ENCODE measurements around the gene IFITM2. TPM values are rescaled to one million over a fixed set of nuclear protein-coding genes. Genes with fewer than 3 reads are reported as not detected.
"Not testable (repeated sequence)": the region's sequence is repeated elsewhere in the genome, so short reads cannot be mapped to it uniquely, and the experiment has no call there.

Gene IFITM2
- total RNA-seq, 2 donors from 2014 or later, result 262 to 367 TPM

DNA sequence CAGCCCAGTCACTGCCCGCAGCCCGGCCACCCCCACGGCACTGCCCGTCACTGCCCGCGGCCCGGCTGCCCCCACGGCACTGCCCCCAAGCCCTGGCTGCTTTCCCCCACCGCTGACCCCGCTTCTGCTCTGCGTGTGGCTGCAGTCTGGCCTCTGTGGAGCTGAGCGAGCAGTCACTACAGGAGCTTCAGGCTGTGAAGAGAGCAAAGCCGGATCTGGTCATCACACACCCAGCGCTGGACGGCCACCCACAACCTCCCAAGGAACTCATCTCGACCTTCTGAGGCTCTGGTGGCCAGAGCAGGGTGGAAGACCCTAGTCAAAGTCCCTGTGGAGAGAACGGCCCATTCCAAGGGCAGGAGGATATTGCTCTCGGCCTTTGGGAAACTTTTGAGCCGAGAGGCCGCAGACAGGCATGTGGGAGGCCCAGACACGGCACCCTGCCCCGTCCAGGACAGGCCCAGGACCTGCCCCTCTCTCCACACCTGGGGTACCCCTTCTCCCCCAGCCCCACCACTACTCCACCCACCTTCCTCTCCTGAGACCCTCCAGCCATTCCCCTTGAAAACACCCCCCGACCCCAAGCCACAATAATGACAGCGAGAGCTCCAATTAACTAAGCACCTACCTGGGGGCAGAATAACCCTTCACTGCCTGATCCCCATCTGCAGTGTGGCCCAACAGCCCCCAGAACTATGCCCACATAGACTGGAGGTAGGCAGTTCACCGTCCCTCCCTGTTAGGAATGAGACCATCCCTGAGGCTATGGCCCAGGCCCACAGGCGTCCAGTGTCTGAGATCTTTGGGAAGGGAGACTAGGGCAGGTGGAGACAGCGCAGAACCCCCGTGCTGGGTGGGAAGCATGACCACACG, 22.4 kb upstream of the IFITM2 start:
- DNase-seq, result peak; percentile 38
- no peak overlapping the region for H3K27ac ChIP-seq (ENCODE audit: low read depth, low read length)
- H3K27ac Mint-ChIP-seq, result no peak overlapping the region
- peaks cover 7% of the 10 kb centered on the region for H3K4me1 Mint-ChIP-seq
- no peak overlapping the region for H3K9ac ChIP-seq (ENCODE audit: extremely low read depth, low read length, poor library complexity, severe bottlenecking)
- 87 to 91% methylated on average over 17 to 29 of the region's 29 CpGs for WGBS, 2 experiments (ENCODE audit: insufficient coverage in 1 of 2, insufficient read length in 1 of 2)
- H3K4me3 ChIP-seq (ENCODE audit: low read length), result no peak overlapping the region
- H3K27me3 ChIP-seq (ENCODE audit: control insufficient read depth, insufficient read depth, low read length, poor library complexity, severe bottlenecking), result peaks cover 44% of the 10 kb centered on the region
- no peaks in the 10 kb centered on the region for H3K9me3 Mint-ChIP-seq
- H3K4me1 ChIP-seq (ENCODE audit: control insufficient read depth, insufficient read depth, low read length), result no peaks in the 10 kb centered on the region
- H3K27me3 Mint-ChIP-seq (ENCODE audit: insufficient read depth), result peaks cover 51% of the 10 kb centered on the region
- H3K36me3 Mint-ChIP-seq (ENCODE audit: low read depth), result no peaks in the 10 kb centered on the region
- TF ChIP-seq, protein P1, sequence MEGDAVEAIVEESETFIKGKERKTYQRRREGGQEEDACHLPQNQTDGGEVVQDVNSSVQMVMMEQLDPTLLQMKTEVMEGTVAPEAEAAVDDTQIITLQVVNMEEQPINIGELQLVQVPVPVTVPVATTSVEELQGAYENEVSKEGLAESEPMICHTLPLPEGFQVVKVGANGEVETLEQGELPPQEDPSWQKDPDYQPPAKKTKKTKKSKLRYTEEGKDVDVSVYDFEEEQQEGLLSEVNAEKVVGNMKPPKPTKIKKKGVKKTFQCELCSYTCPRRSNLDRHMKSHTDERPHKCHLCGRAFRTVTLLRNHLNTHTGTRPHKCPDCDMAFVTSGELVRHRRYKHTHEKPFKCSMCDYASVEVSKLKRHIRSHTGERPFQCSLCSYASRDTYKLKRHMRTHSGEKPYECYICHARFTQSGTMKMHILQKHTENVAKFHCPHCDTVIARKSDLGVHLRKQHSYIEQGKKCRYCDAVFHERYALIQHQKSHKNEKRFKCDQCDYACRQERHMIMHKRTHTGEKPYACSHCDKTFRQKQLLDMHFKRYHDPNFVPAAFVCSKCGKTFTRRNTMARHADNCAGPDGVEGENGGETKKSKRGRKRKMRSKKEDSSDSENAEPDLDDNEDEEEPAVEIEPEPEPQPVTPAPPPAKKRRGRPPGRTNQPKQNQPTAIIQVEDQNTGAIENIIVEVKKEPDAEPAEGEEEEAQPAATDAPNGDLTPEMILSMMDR (conservative IDR thresholded peaks at IDR 0.05), result no peak
- no peaks in the 10 kb centered on the region for H3K36me3 ChIP-seq (ENCODE audit: control insufficient read depth, insufficient read depth, low read length)
- no peaks in the 10 kb centered on the region for H3K9me3 ChIP-seq (ENCODE audit: control insufficient read depth, low read length)
- no peak overlapping the region for H3K4me3 Mint-ChIP-seq

DNA sequence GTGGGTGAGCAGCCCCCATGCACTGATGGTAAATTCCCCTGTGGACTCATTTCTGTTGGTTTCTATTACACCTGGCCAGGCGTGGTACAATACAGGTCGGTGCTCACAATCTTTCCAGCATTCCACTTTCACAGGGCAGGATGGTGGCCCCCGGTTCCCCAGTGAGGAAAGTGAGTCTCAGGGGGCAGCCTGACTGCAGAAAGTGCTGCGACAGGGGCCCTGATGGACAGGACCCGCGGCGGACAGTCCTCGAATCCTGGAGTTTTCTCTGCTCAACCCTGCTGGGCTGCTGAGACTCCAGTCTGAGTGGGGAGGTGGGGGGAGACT, 21.8 kb upstream of the IFITM2 start:
- Mint-ChIP-seq H3K27ac (no peak overlapping the region), H3K9me3 (no peaks in the 10 kb centered on the region), H3K27me3 (ENCODE audit: insufficient read depth) (peaks cover 47% of the 10 kb centered on the region), H3K36me3 (ENCODE audit: low read depth) (peaks cover under 1% of the 10 kb centered on the region), H3K4me3 (no peak overlapping the region), H3K4me1 (peaks cover 7% of the 10 kb centered on the region)
- H3K9me3 ChIP-seq (ENCODE audit: control insufficient read depth, low read length), result no peaks in the 10 kb centered on the region
- H3K27ac ChIP-seq (ENCODE audit: low read depth, low read length), result no peak overlapping the region
- no peak overlapping the region for H3K4me3 ChIP-seq (ENCODE audit: low read length)
- H3K27me3 ChIP-seq (ENCODE audit: control insufficient read depth, insufficient read depth, low read length, poor library complexity, severe bottlenecking), result peaks cover 38% of the 10 kb centered on the region
- H3K36me3 ChIP-seq (ENCODE audit: control insufficient read depth, insufficient read depth, low read length), result no peaks in the 10 kb centered on the region
- no peak overlapping the region for H3K9ac ChIP-seq (ENCODE audit: extremely low read depth, low read length, poor library complexity, severe bottlenecking)
- 80 to 94% methylated on average over 3 to 8 of the region's 8 CpGs for WGBS, 2 experiments (ENCODE audit: insufficient coverage in 1 of 2, insufficient read length in 1 of 2)
- no peak for DNase-seq
- no peaks in the 10 kb centered on the region for H3K4me1 ChIP-seq (ENCODE audit: control insufficient read depth, insufficient read depth, low read length)
- TF ChIP-seq, protein P1 (conservative IDR thresholded peaks at IDR 0.05), result no peak

DNA sequence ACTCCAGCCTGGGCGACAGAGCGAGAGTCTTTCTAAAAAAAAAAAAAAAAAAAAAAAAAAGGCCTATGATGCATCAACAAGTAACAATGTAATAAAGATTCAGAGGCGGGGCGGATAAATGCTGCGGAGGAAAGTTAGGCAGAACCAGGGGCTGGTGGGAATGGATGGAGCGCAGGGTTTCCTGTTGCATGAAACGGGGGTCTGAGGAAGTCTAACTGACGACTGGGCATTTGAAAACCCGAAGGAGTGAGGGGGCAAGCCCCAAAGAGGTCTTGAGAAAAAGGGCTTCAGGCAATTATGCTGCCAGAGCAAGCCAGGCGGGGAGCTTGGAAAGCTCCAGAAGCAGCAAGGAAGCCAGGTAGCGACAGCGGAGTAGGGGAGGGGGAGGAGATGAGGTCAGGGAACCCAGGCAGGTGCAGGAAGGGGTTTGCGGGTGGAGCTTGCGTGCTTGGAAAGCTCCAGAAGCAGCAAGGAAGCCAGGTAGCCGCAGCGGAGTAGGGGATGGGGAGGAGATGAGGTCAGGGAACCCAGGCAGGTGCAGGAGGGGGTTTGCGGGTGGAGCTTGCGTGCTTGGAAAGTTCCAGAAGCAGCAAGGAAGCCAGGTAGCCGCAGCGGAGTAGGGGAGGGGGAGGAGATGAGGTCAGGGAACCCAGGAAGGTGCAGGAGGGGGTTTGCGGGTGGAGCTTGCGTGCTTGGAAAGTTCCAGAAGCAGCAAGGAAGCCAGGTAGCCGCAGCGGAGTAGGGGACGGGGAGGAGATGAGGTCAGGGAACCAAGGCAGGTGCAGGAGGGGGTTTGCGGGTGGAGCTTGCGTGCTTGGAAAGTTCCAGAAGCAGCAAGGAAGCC, 20.4 kb upstream of the IFITM2 start:
- Mint-ChIP-seq H3K4me1 (peaks cover 15% of the 10 kb centered on the region), H3K27me3 (ENCODE audit: insufficient read depth) (peaks cover 34% of the 10 kb centered on the region), H3K4me3 (peak overlapping the region; percentile 66)
- peaks cover 25% of the 10 kb centered on the region for H3K27me3 ChIP-seq (ENCODE audit: control insufficient read depth, insufficient read depth, low read length, poor library complexity, severe bottlenecking)
- H3K27ac ChIP-seq (ENCODE audit: low read depth, low read length); H3K9me3 Mint-ChIP-seq; H3K27ac Mint-ChIP-seq; H3K4me1 ChIP-seq (ENCODE audit: control insufficient read depth, insufficient read depth, low read length); H3K4me3 ChIP-seq (ENCODE audit: low read length); H3K9ac ChIP-seq (ENCODE audit: extremely low read depth, low read length, poor library complexity, severe bottlenecking); H3K36me3 ChIP-seq (ENCODE audit: control insufficient read depth, insufficient read depth, low read length); H3K36me3 Mint-ChIP-seq (ENCODE audit: low read depth); H3K9me3 ChIP-seq (ENCODE audit: control insufficient read depth, low read length): not testable (repeated sequence)
- peak; percentile 50 for DNase-seq
- WGBS, 2 experiments (ENCODE audit: insufficient coverage in 1 of 2, insufficient read length in 1 of 2), result 92 to 93% methylated on average over 13 to 23 of the region's 27 CpGs
